Measurements from ENCODE around the gene BOK.

DNA sequence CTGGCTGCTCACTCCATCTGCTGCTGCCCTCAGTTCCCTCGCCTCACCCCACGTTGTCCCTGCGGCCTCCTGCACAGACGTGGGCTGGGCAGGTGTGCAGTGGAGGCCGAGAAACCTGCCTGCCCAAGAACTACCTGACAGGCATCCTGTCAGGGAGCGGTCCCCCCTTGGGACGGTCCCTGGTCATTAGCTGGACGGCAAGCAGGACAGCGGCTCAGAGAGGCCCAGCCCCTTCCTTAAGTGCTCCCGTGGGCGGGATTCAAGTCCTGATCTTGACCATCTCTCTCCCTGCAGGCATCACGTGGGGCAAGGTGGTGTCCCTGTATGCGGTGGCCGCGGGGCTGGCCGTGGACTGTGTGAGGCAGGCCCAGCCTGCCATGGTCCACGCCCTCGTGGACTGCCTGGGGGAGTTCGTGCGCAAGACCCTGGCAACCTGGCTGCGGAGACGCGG, 11.3 kb downstream of the BOK start:
- TF ChIP-seq, protein P1, sequence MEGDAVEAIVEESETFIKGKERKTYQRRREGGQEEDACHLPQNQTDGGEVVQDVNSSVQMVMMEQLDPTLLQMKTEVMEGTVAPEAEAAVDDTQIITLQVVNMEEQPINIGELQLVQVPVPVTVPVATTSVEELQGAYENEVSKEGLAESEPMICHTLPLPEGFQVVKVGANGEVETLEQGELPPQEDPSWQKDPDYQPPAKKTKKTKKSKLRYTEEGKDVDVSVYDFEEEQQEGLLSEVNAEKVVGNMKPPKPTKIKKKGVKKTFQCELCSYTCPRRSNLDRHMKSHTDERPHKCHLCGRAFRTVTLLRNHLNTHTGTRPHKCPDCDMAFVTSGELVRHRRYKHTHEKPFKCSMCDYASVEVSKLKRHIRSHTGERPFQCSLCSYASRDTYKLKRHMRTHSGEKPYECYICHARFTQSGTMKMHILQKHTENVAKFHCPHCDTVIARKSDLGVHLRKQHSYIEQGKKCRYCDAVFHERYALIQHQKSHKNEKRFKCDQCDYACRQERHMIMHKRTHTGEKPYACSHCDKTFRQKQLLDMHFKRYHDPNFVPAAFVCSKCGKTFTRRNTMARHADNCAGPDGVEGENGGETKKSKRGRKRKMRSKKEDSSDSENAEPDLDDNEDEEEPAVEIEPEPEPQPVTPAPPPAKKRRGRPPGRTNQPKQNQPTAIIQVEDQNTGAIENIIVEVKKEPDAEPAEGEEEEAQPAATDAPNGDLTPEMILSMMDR (IDR thresholded peaks at IDR 0.05; ENCODE audit: low read depth, low read length): no peak
- no peak for TF ChIP-seq EZH2phosphoT487 (IDR thresholded peaks at IDR 0.05; ENCODE audit: low read depth)
